NT2/D1 (cell line): ENCODE data around the gene HOXA9.
A peak's percentile ranks its signal among the peaks of the same experiment; 100 is the strongest.

Experiments used
- SUZ12 ChIP-seq: IDR thresholded peaks from 2 replicates; pipeline ENCODE4 v1.6.1; 2011; ENCODE audit not compliant: insufficient read length, insufficient read depth; ENCODE audit errors: extremely low read depth
- YY1 ChIP-seq: IDR thresholded peaks from 2 replicates; pipeline ENCODE4 v1.6.1; 2011; ENCODE audit not compliant: insufficient read length, insufficient read depth
- ZNF274 ChIP-seq: IDR thresholded peaks from 2 replicates; pipeline ENCODE4 v1.6.1; 2011; ENCODE audit warnings: mild to moderate bottlenecking, low read depth, low read length

GRCh38 chr7:27160546-27161213 is 4.7 kb downstream of the HOXA9 start:
- TF ChIP-seq ZNF274 = no peak
- peak; percentile 75 for TF ChIP-seq YY1
- TF ChIP-seq SUZ12 = peak; percentile 6
